DMS53 treated with DMSO at 0.1 percent for 48 hours (cell line): ENCODE data around the gene FAF1.
"Not testable (repeated sequence)": the region's sequence is repeated elsewhere in the genome, so short reads cannot be mapped to it uniquely, and the experiment has no call there.

Source experiments
- DNase-seq: peaks from one replicate; lab custom pipeline; 2025; ENCODE audit not compliant: unreplicated experiment; lab: John Stamatoyannopoulos, UW

FAF1 gene

GRCh38 chr1:50964863-50965262 is 4.8 kb upstream of the FAF1 start:
- DNase-seq: no peak

GRCh38 chr1:50959303-50959912 is 659 bp downstream of the FAF1 start:
- DNase-seq: peak; percentile 38

GRCh38 chr1:50955116-50955515 is 5.0 kb downstream of the FAF1 start:
- DNase-seq: no peak

- DNase-seq: not testable (repeated sequence)
These were observed 7.5 kb downstream of the FAF1 start for GRCh38 chr1:50952566-50952965.

- no peak for DNase-seq
These were observed 9.7 kb downstream of the FAF1 start for GRCh38 chr1:50950396-50950795.

GRCh38 chr1:50949286-50949982 is 10.6 kb downstream of the FAF1 start:
- no peak for DNase-seq

- DNase-seq: no peak
These were observed 17.7 kb downstream of the FAF1 start for GRCh38 chr1:50942334-50942733.

GRCh38 chr1:50940291-50940690 is 19.8 kb downstream of the FAF1 start:
- no peak for DNase-seq

- no peak for DNase-seq
These were observed 23.7 kb downstream of the FAF1 start for GRCh38 chr1:50936321-50936720.

GRCh38 chr1:50935276-50935675 is 24.8 kb downstream of the FAF1 start:
- not testable (repeated sequence) for DNase-seq

- no peak for DNase-seq
These were observed 25.2 kb downstream of the FAF1 start for GRCh38 chr1:50934838-50935237.

GRCh38 chr1:50933770-50934169 is 26.3 kb downstream of the FAF1 start:
- DNase-seq: not testable (repeated sequence)

GRCh38 chr1:50932043-50932442 is 28.0 kb downstream of the FAF1 start:
- DNase-seq: not testable (repeated sequence)

- no peak for DNase-seq
These were observed 28.9 kb downstream of the FAF1 start for GRCh38 chr1:50930965-50931737.

- no peak for DNase-seq
These were observed 29.9 kb downstream of the FAF1 start for GRCh38 chr1:50930193-50930592.

GRCh38 chr1:50929376-50929958 is 30.6 kb downstream of the FAF1 start:
- peak; percentile 69 for DNase-seq

GRCh38 chr1:50923564-50923963 is 36.5 kb downstream of the FAF1 start:
- DNase-seq: no peak

GRCh38 chr1:50921029-50921428 is 39.0 kb downstream of the FAF1 start:
- DNase-seq: no peak

- DNase-seq: no peak
These were observed 39.7 kb downstream of the FAF1 start for GRCh38 chr1:50920409-50920808.

- DNase-seq: no peak
These were observed 42.6 kb downstream of the FAF1 start for GRCh38 chr1:50917138-50918137.
